ENCODE results near the gene PPIE.

PPIE gene

GRCh38 chr1:39720094-39720999 lies 18.3 kb upstream of the PPIE start:
- DNase-seq (ENCODE audit: low read depth), result peak; percentile 81
- TF ChIP-seq CTCF (IDR thresholded peaks at IDR 0.05; ENCODE audit: low read length, missing control alignments), result peak; percentile 51
- H3K4me3 ChIP-seq (replicated peaks; ENCODE audit: low read depth, low read length), result no peak overlapping the region

- no peak overlapping the region for H3K4me3 ChIP-seq (replicated peaks; ENCODE audit: low read depth, low read length)
- no peak for DNase-seq (ENCODE audit: low read depth)
- no peak for TF ChIP-seq CTCF (IDR thresholded peaks at IDR 0.05; ENCODE audit: low read length, missing control alignments)
Observed at GRCh38 chr1:39721664-39722063, 17.0 kb upstream of the PPIE start.

- no peak for DNase-seq (ENCODE audit: low read depth)
- no peak for TF ChIP-seq CTCF (IDR thresholded peaks at IDR 0.05; ENCODE audit: low read length, missing control alignments)
- no peak overlapping the region for H3K4me3 ChIP-seq (replicated peaks; ENCODE audit: low read depth, low read length)
Observed at GRCh38 chr1:39722495-39722894, 16.2 kb upstream of the PPIE start.

- H3K4me3 ChIP-seq (replicated peaks; ENCODE audit: low read depth, low read length), result no peak overlapping the region
- DNase-seq (ENCODE audit: low read depth), result no peak
- TF ChIP-seq CTCF (IDR thresholded peaks at IDR 0.05; ENCODE audit: low read length, missing control alignments), result no peak
Observed at GRCh38 chr1:39726600-39726999, 12.1 kb upstream of the PPIE start.

GRCh38 chr1:39727221-39727931 lies 11.3 kb upstream of the PPIE start:
- no peak for DNase-seq (ENCODE audit: low read depth)
- TF ChIP-seq CTCF (IDR thresholded peaks at IDR 0.05; ENCODE audit: low read length, missing control alignments), result no peak

GRCh38 chr1:39727932-39728317 lies 10.8 kb upstream of the PPIE start:
- DNase-seq (ENCODE audit: low read depth), result no peak
- no peak overlapping the region for H3K4me3 ChIP-seq (replicated peaks; ENCODE audit: low read depth, low read length)
- no peak for TF ChIP-seq CTCF (IDR thresholded peaks at IDR 0.05; ENCODE audit: low read length, missing control alignments)

More at GRCh38 chr1:39727221-39727931, 11.3 kb upstream of the PPIE start:
- no peak overlapping the region for H3K4me3 ChIP-seq (replicated peaks; ENCODE audit: low read depth, low read length)

All from fibroblast of pulmonary artery (primary cell).